K562 (cell line): ENCODE data around the gene DNAJC11. TPM values are rescaled to one million over a fixed set of nuclear protein-coding genes. Genes with fewer than 3 reads are reported as not detected.

Experiments
- ATAC-seq: fragments of 200-7000 bp; cut with Tn5 transposase; 3 replicates; pipeline ENCODE4 v1.9.1; 2020; ENCODE audit warnings: moderate library complexity
- BruUV-seq: library from RNA; stranded (reverse); fragments of 400-500 nt; replicated peaks from 2 replicates; lab custom pipeline; 2021; lab: Mats Ljungman, UMichigan
- CTCF ChIA-PET: fragments of 300-600 bp; formaldehyde crosslinking; extraction: SDS; loops from one replicate; lab custom pipeline; 2021; ENCODE audit warnings: low intra/inter-chr PET ratio; lab: Yijun Ruan, JAX
- POLR2A ChIA-PET: fragments of 300-600, 350-650 bp; sonication (Branson Sonifier 250); formaldehyde crosslinking; extraction: SDS; loops from one replicate; lab custom pipeline; 2021; ENCODE audit warnings: antibody characterized with exemption, inconsistent platforms; lab: Yijun Ruan, JAX
- DNase-seq, 4 experiments: peaks; one replicate each; pipeline versions ENCODE4 v3.0.0 to v3.0.0-alpha.2; 2011 to 2018; ENCODE audit warnings: low spot score in 3 of 4, mixed read lengths in 3 of 4; ENCODE audit errors: extremely low read depth in 1 of 4
- FAIRE-seq: peaks from 2 replicates; lab custom pipeline; 2011; peaks lifted over from hg19 to GRCh38; lab: Jason Lieb, UNC
- H2AFZ ChIP-seq: 2 replicates; pipeline ENCODE4 v1.6.0; 2011; ENCODE audit warnings: low read depth, low read length, control low read depth, inconsistent platforms
- H3K27ac ChIP-seq: fragments of 200-600 bp; 3 replicates; pipeline ENCODE4 v1.8.0; 2011; ENCODE audit warnings: low read depth, mild to moderate bottlenecking, control low read depth, inconsistent platforms, low read length, moderate library complexity, mixed read lengths; ENCODE audit errors: extremely low read depth
- H3K27me3 ChIP-seq, 2 experiments: fragments of 300-600 bp in 1 of 2; 2 replicates in 1 of 2; 3 replicates in 1 of 2; pipeline versions ENCODE4 v1.6.0 to v1.8.0; 2011; ENCODE audit warnings: inconsistent platforms in 2 of 2, low read length in 2 of 2, mild to moderate bottlenecking in 1 of 2, mixed read lengths in 1 of 2, moderate library complexity in 1 of 2; ENCODE audit not compliant: control insufficient read depth in 2 of 2, insufficient read depth in 2 of 2
- H3K36me3 ChIP-seq: fragments of 300-600 bp; 3 replicates; pipeline ENCODE4 v1.8.0; 2011; ENCODE audit warnings: mild to moderate bottlenecking, low read length, inconsistent platforms; ENCODE audit not compliant: control insufficient read depth, insufficient read depth
- H3K4me1 ChIP-seq, 2 experiments: fragments of 200-600 bp in 1 of 2; replicated peaks in 1 of 2; 2 replicates in 1 of 2; 3 replicates in 1 of 2; pipeline versions ENCODE4 v1.5.1 to v1.8.0; 2011; ENCODE audit warnings: inconsistent platforms in 2 of 2, low read length in 2 of 2, mild to moderate bottlenecking in 1 of 2, mixed read lengths in 1 of 2, moderate library complexity in 1 of 2; ENCODE audit not compliant: control insufficient read depth in 2 of 2, insufficient read depth in 2 of 2
- H3K4me2 ChIP-seq: 2 replicates; pipeline ENCODE4 v1.6.1; 2011; ENCODE audit warnings: low read length, control low read depth, inconsistent platforms, mixed read lengths; ENCODE audit not compliant: insufficient read depth
- H3K4me3 ChIP-seq: fragments of 200-600 bp; sonication (generic), shearing (Covaris generic); 2 replicates; pipeline ENCODE4 v1.5.1; 2016; ENCODE audit warnings: control low read depth, inconsistent platforms
- H3K79me2 ChIP-seq: fragments of 200-600 bp; 3 replicates; pipeline ENCODE4 v1.8.0; 2011; ENCODE audit warnings: low read length, inconsistent platforms; ENCODE audit not compliant: control insufficient read depth, insufficient read depth
- H3K9ac ChIP-seq, 2 experiments: 2 replicates each; pipeline versions ENCODE4 v1.6.0 to v1.6.1; 2011; ENCODE audit warnings: low read depth in 2 of 2, low read length in 2 of 2, control low read depth in 1 of 2, inconsistent platforms in 1 of 2, mild to moderate bottlenecking in 1 of 2, mixed read lengths in 1 of 2; ENCODE audit not compliant: insufficient read depth in 1 of 2
- H3K9me1 ChIP-seq: one replicate; pipeline ENCODE4 v1.6.0; 2011; ENCODE audit warnings: inconsistent platforms, mild to moderate bottlenecking, low read length, moderate library complexity; ENCODE audit not compliant: control insufficient read depth, insufficient read depth
- H3K9me3 ChIP-seq: replicated peaks from 2 replicates; pipeline ENCODE4 v1.5.1; 2011; ENCODE audit warnings: low read depth, low read length, inconsistent platforms; ENCODE audit not compliant: control insufficient read depth, insufficient read depth
- H4K20me1 ChIP-seq: replicated peaks from 2 replicates; pipeline ENCODE4 v1.6.1; 2011; ENCODE audit warnings: low read length, inconsistent platforms, mixed read lengths; ENCODE audit not compliant: control insufficient read depth, insufficient read depth
- BRD4 ChIP-seq: fragments of 200-600 bp; sonication (generic); IDR thresholded peaks from 2 replicates; pipeline ENCODE4 v1.6.1; 2017; ENCODE audit warnings: inconsistent platforms
- POLR2AphosphoS2 ChIP-seq: IDR thresholded peaks from 2 replicates; pipeline ENCODE4 v1.6.1; 2012; ENCODE audit warnings: low read length, improper control_type of control experiment
- POLR2G ChIP-seq: fragments of 200-400 bp; formaldehyde crosslinking; IDR thresholded peaks from 2 replicates; pipeline ENCODE4 v1.6.1; 2017; ENCODE audit warnings: low read depth, mild to moderate bottlenecking, antibody characterized with exemption, low read length, moderate library complexity
- RBM39 ChIP-seq: fragments of 200-400 bp; formaldehyde crosslinking; optimal IDR thresholded peaks from 2 replicates; pipeline ENCODE3; 2018; ENCODE audit warnings: low read depth, low read length
- TCF7L2 ChIP-seq: fragments of 150-350 bp; IDR thresholded peaks from 2 replicates; pipeline ENCODE4 v1.6.1; 2016; ENCODE audit warnings: low read depth, mild to moderate bottlenecking, low read length, moderate library complexity
- ZC3H4 ChIP-seq: sonication (generic); formaldehyde crosslinking; IDR thresholded peaks from 2 replicates; pipeline ENCODE4 v1.9.0; 2021; ENCODE audit warnings: missing genetic modification reagents, borderline replicate concordance
- ZFX ChIP-seq: sonication (generic); formaldehyde crosslinking; IDR thresholded peaks from 2 replicates; pipeline ENCODE4 v1.8.0; 2022; ENCODE audit warnings: mild to moderate bottlenecking, missing genetic modification reagents, moderate library complexity
- ZNF174 ChIP-seq: fragments of 250-450 bp; sonication (Bioruptor Pico); IDR thresholded peaks from 2 replicates; pipeline ENCODE4 v1.4.0; 2020; ENCODE audit warnings: mild to moderate bottlenecking
- ZNF696 ChIP-seq: fragments of 250-450 bp; sonication (Bioruptor Pico); conservative IDR thresholded peaks from 2 replicates; pipeline ENCODE4 v1.4.0; 2020; ENCODE audit warnings: mild to moderate bottlenecking, moderate library complexity
- WGBS: fragments of 100-300 bp; shearing (Covaris generic); methylation state at CpG from one replicate; pipeline ENCODE4 v1.1.6; 2016; ENCODE audit warnings: low coverage, mixed read lengths; ENCODE audit not compliant: insufficient coverage; ENCODE audit errors: missing lambda C conversion rate; 5-methylcytosine and 5-hydroxymethylcytosine counted together
- in situ Hi-C: fragments of 300-500 bp; cut with MboI; formaldehyde crosslinking; loops from 4 replicates; pipeline ENCODE4 v1.15.0; 2018; ENCODE audit warnings: inconsistent platforms, mixed read lengths
- intact Hi-C: fragments of 100-400 bp; cut with micrococcal nuclease; formaldehyde crosslinking; loops from 2 replicates; pipeline ENCODE4 v1.14.2; 2022
- polyA plus RNA-seq, 8 experiments: library from polyadenylated mRNA; depleted of rRNA in 4 of 8; stranded (reverse) in 5 of 8; unstranded in 3 of 8; fragments of >200 nt; fragmentation: Nextera tagmentation in 2 of 8; fragmentation: Illumina TruSeq in 1 of 8; extraction: Ambion mirVana in 2 of 8; extraction: Trizol in 1 of 8; gene quantifications; 2 replicates each; pipeline versions ENCODE4 v1.2.1 to v1.2.3, GENCODE V29; 2011 to 2014; ENCODE audit warnings: inconsistent platforms in 1 of 8, missing spikeins in 1 of 8
- total RNA-seq, 7 experiments: library from RNA; depleted of rRNA in 6 of 7; stranded (reverse); fragments of >200 nt in 6 of 7; fragmentation: Illumina TruSeq in 2 of 7; extraction: Trizol in 2 of 7; gene quantifications; 2 replicates each; pipeline versions ENCODE4 v1.2.1 to v1.2.3, GENCODE V29; 2011 to 2021; ENCODE audit warnings: low replicate concordance in 1 of 7
- TF ChIP-seq, protein P1 (sequence below), 2 experiments: fragments of 450-650 bp in 1 of 2; sonication (generic) in 1 of 2; formaldehyde crosslinking in 1 of 2; IDR thresholded peaks in 1 of 2; conservative IDR thresholded peaks in 1 of 2; 2 replicates each; pipeline versions ENCODE4 v1.6.1 to v1.8.1; 2016 to 2023; ENCODE audit warnings: mild to moderate bottlenecking in 2 of 2, moderate library complexity in 2 of 2, inconsistent platforms in 1 of 2, missing genetic modification reagents in 1 of 2

Gene DNAJC11
- total and polyA plus RNA-seq, 9 of the 15 experiments (the other 6 are each of a cell fraction or from before 2014, with no cell fraction given) = 14.1 to 123 (median 76.6) TPM

GRCh38 chr1:6632588-6633514 is 68.8 kb downstream of the DNAJC11 start:
- in situ Hi-C loops = loop anchor here (10.0 kb wide), 1 partner anchor 138 kb away; the partner anchor contains the start of gene PLEKHG5
- no TSS peak for BruUV-seq
- CTCF ChIA-PET = no interaction called here
- no peak overlapping the region for H3K4me2 ChIP-seq
- FAIRE-seq = no peak
- no peak overlapping the region for H3K4me3 ChIP-seq
- TF ChIP-seq TCF7L2 (no peak), POLR2G (peak; percentile 72), BRD4 (no peak), ZFX (CRISPR knock-in tag) (0 out of 2 replicates have a peak, but pooled peaks have one; percentile 20), ZNF696 (CRISPR knock-in tag) (no peak), ZC3H4 (CRISPR knock-in tag) (0 out of 2 replicates have a peak, but pooled peaks have one; percentile 44), ZNF174 (no peak), POLR2AphosphoS2 (peak; percentile 66; the same call in 1 of the 2 replicates), RBM39 (no peak)
- TF ChIP-seq, protein P1, sequence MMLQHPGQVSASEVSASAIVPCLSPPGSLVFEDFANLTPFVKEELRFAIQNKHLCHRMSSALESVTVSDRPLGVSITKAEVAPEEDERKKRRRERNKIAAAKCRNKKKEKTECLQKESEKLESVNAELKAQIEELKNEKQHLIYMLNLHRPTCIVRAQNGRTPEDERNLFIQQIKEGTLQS (IDR thresholded peaks at IDR 0.05) = no peak
- TF ChIP-seq, protein P1 (CRISPR knock-in tag; conservative IDR thresholded peaks at IDR 0.05) = no peak
- TF ChIP-seq, all 486 proteins: peak for 4
- H3K27me3 ChIP-seq = no peaks in the 10 kb centered on the region
- DNase-seq (no peak), ATAC-seq (no peak)
- no peaks in the 10 kb centered on the region for H3K9me3 ChIP-seq
- H3K36me3 ChIP-seq = peaks cover 90% of the 10 kb centered on the region; the same call in 2 of the 3 replicates
- no peak overlapping the region for H2AFZ ChIP-seq
- peaks cover 0 to 31% of the 10 kb centered on the region in 2 experiments; a peak in 2 of 5 replicates for H3K4me1 ChIP-seq
- H3K27ac ChIP-seq = no peak overlapping the region
- peak overlapping the region in 1 of 2 experiments; percentile 38; a peak in 1 of 4 replicates for H3K9ac ChIP-seq
- H4K20me1 ChIP-seq = peaks cover 2% of the 10 kb centered on the region; the same call in 1 of the 2 replicates
- POLR2A ChIA-PET = interaction anchor here (0.6 to 4.5 kb wide), 8 partner anchors 8 to 38 kb away, joined by 3 to 36 read pairs (median 3); partner anchors contain the start of gene KLHL21
- 89% methylated on average over 29 of the region's 30 CpGs for WGBS
- no peaks in the 10 kb centered on the region for H3K79me2 ChIP-seq
- intact Hi-C loops = no loop called here
- H3K9me1 ChIP-seq = no peaks in the 10 kb centered on the region
